Neuronal stem cell (in vitro differentiated cells): ENCODE measurements around the gene FARS2.

ENCODE experiments used
- DNase-seq: peaks from one replicate; pipeline ENCODE4 v3.0.0-alpha.2; 2013; ENCODE audit warnings: low spot score
- H2AFZ ChIP-seq: one replicate; pipeline ENCODE4 v1.6.1; 2013; ENCODE audit warnings: mild to moderate bottlenecking, low read length, inconsistent platforms
- H2AK5ac ChIP-seq: 2 replicates; pipeline ENCODE4 v1.6.1; 2013; ENCODE audit warnings: low read depth, mild to moderate bottlenecking, inconsistent platforms, low read length, moderate library complexity, mixed read lengths
- H2BK120ac ChIP-seq: 2 replicates; pipeline ENCODE4 v1.6.1; 2013; ENCODE audit warnings: low read depth, mild to moderate bottlenecking, inconsistent platforms, low read length, moderate library complexity, mixed read lengths
- H2BK12ac ChIP-seq: one replicate; pipeline ENCODE4 v1.6.1; 2013; ENCODE audit warnings: low read length, inconsistent platforms
- H2BK15ac ChIP-seq: 2 replicates; pipeline ENCODE4 v1.6.1; 2013; ENCODE audit warnings: mild to moderate bottlenecking, low read length, inconsistent platforms, mixed read lengths
- H2BK5ac ChIP-seq: one replicate; pipeline ENCODE4 v1.6.1; 2013; ENCODE audit warnings: inconsistent platforms, mild to moderate bottlenecking, low read length, moderate library complexity
- H3K14ac ChIP-seq: one replicate; pipeline ENCODE4 v1.6.1; 2013; ENCODE audit warnings: low read length, inconsistent platforms
- H3K18ac ChIP-seq: 2 replicates; pipeline ENCODE4 v1.6.1; 2013; ENCODE audit warnings: low read length, inconsistent platforms
- H3K23ac ChIP-seq: 2 replicates; pipeline ENCODE4 v1.6.1; 2013; ENCODE audit warnings: low read depth, mild to moderate bottlenecking, mixed read lengths, low read length, inconsistent platforms; ENCODE audit not compliant: poor library complexity
- H3K27ac ChIP-seq: replicated peaks from 3 replicates; pipeline ENCODE4 v1.5.1; 2013; ENCODE audit warnings: low read length, inconsistent platforms
- H3K27me3 ChIP-seq, 3 experiments: 2 replicates each; pipeline ENCODE4 v1.6.1; 2013; ENCODE audit warnings: low read length in 3 of 3, mild to moderate bottlenecking in 2 of 3, inconsistent platforms in 1 of 3, low read depth in 1 of 3, mixed read lengths in 1 of 3, moderate library complexity in 1 of 3; ENCODE audit not compliant: control insufficient read depth in 3 of 3, insufficient read depth in 3 of 3
- H3K36me3 ChIP-seq, 2 donors: replicated peaks in 1 of 2; 2 replicates each; pipeline ENCODE4 v1.6.1; 2013; ENCODE audit warnings: low read length in 2 of 2; ENCODE audit not compliant: control insufficient read depth in 2 of 2, insufficient read depth in 2 of 2
- H3K4ac ChIP-seq: 2 replicates; pipeline ENCODE4 v1.6.1; 2013; ENCODE audit warnings: inconsistent platforms, mild to moderate bottlenecking, low read length, moderate library complexity
- H3K4me1 ChIP-seq, 2 donors: 1 replicate in 1 of 2; 2 replicates in 1 of 2; pipeline ENCODE4 v1.6.1; 2013; ENCODE audit warnings: low read length in 2 of 2, low read depth in 1 of 2; ENCODE audit not compliant: control insufficient read depth in 2 of 2, insufficient read depth in 1 of 2
- H3K4me2 ChIP-seq: one replicate; pipeline ENCODE4 v1.6.1; 2013; ENCODE audit warnings: mild to moderate bottlenecking, low read length, inconsistent platforms; ENCODE audit not compliant: insufficient read depth, poor library complexity, severe bottlenecking
- H3K4me3 ChIP-seq, 2 donors: 2 replicates each; pipeline ENCODE4 v1.5.1; 2013; ENCODE audit warnings: low read length in 2 of 2, mild to moderate bottlenecking in 2 of 2, inconsistent platforms in 1 of 2, moderate library complexity in 1 of 2
- H3K79me1 ChIP-seq: one replicate; pipeline ENCODE4 v1.6.1; 2013; ENCODE audit warnings: low read depth, mild to moderate bottlenecking, inconsistent platforms, low read length, moderate library complexity
- H3K9ac ChIP-seq: one replicate; pipeline ENCODE4 v1.6.1; 2013; ENCODE audit warnings: mild to moderate bottlenecking, low read depth, low read length, inconsistent platforms; ENCODE audit not compliant: poor library complexity
- H3K9me3 ChIP-seq, 2 donors: replicated peaks in 1 of 2; 2 replicates each; pipeline versions ENCODE3 to v1.6.1; 2013; ENCODE audit warnings: low read length in 2 of 2, mild to moderate bottlenecking in 2 of 2, inconsistent platforms in 1 of 2, low read depth in 1 of 2, mixed read lengths in 1 of 2, moderate library complexity in 1 of 2; ENCODE audit not compliant: control insufficient read depth in 2 of 2, insufficient read depth in 1 of 2
- H4K8ac ChIP-seq: one replicate; pipeline ENCODE4 v1.6.1; 2013; ENCODE audit warnings: low read depth, mild to moderate bottlenecking, inconsistent platforms, low read length, moderate library complexity
- H4K91ac ChIP-seq: one replicate; pipeline ENCODE4 v1.6.1; 2013; ENCODE audit warnings: low read length, low read depth, mild to moderate bottlenecking, inconsistent platforms; ENCODE audit not compliant: poor library complexity
- WGBS, 2 donors: extraction: QIAGEN DNeasy Blood & Tissue Kit; methylation state at CpG; one replicate each; pipeline ENCODE4 v1.1.7; 2013; ENCODE audit warnings: missing lambda C conversion rate in 2 of 2, mixed read lengths in 1 of 2; ENCODE audit not compliant: insufficient read length in 2 of 2, insufficient replicate concordance in 1 of 2; ENCODE audit errors: extremely low coverage in 2 of 2; 5-methylcytosine and 5-hydroxymethylcytosine counted together

FARS2 gene

GRCh38 chr6:5537132-5537531, 275.8 kb downstream of the FARS2 start:
- WGBS, 2 donors: no CpG with 5 or more reads among the region's 8 CpGs
- no peak overlapping the region for H2BK12ac ChIP-seq
- H3K9ac ChIP-seq: no peak overlapping the region
- no peak for DNase-seq
- H2AK5ac ChIP-seq: no peak overlapping the region
- H3K27me3 ChIP-seq: no peaks in the 10 kb centered on the region
- H3K23ac ChIP-seq: no peak overlapping the region
- H3K4me1 ChIP-seq: no peaks in the 10 kb centered on the region
- H3K9me3 ChIP-seq: no peaks in the 10 kb centered on the region
- H3K36me3 ChIP-seq: no peaks in the 10 kb centered on the region
- H3K4me2 ChIP-seq: no peak overlapping the region
- H4K8ac ChIP-seq: no peak overlapping the region
- no peak overlapping the region for H2AFZ ChIP-seq
- no peak overlapping the region for H3K18ac ChIP-seq
- H3K4ac ChIP-seq: no peak overlapping the region
- H2BK120ac ChIP-seq: no peak overlapping the region
- no peak overlapping the region for H4K91ac ChIP-seq
- H3K79me1 ChIP-seq: no peaks in the 10 kb centered on the region
- H2BK5ac ChIP-seq: no peak overlapping the region
- H3K27ac ChIP-seq: no peak overlapping the region
- H3K14ac ChIP-seq: no peak overlapping the region
- H2BK15ac ChIP-seq: no peak overlapping the region
- no peak overlapping the region for H3K4me3 ChIP-seq

DNA sequence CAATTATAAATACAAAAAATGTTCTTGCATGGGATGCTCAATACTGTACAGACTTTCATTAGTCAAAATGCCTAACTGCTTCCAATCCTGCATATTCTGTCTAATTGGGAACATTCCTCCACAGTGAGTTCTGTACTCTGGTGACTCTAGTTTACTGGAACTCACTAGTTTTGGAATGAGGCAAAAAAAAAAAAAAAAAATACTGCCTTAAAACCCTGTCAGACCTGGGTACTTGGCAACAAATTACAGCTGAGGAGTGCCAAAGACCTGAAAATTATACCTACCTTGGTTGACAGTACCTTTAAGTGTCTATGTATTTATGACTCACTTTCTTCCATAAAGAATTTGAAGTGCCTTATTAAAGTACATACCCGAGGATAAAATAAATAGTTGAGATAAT, 276.7 kb downstream of the FARS2 start:
- H3K4me3 ChIP-seq: no peak overlapping the region
- H2AFZ ChIP-seq: no peak overlapping the region
- H3K9me3 ChIP-seq: no peaks in the 10 kb centered on the region
- no peaks in the 10 kb centered on the region for H3K27me3 ChIP-seq
- H3K36me3 ChIP-seq: no peaks in the 10 kb centered on the region
- no peak overlapping the region for H3K4ac ChIP-seq
- H4K8ac ChIP-seq: no peak overlapping the region
- no peak overlapping the region for H3K18ac ChIP-seq
- H4K91ac ChIP-seq: no peak overlapping the region
- no peak for DNase-seq
- H2BK12ac ChIP-seq: no peak overlapping the region
- H3K14ac ChIP-seq: no peak overlapping the region
- H2BK5ac ChIP-seq: no peak overlapping the region
- no peak overlapping the region for H3K27ac ChIP-seq
- H2BK120ac ChIP-seq: no peak overlapping the region
- no peak overlapping the region for H3K9ac ChIP-seq
- no CpG with 5 or more reads among the region's 1 CpG for WGBS, 2 donors
- no peak overlapping the region for H2AK5ac ChIP-seq
- H3K23ac ChIP-seq: no peak overlapping the region
- H3K79me1 ChIP-seq: no peaks in the 10 kb centered on the region
- no peaks in the 10 kb centered on the region for H3K4me1 ChIP-seq
- H2BK15ac ChIP-seq: no peak overlapping the region
- no peak overlapping the region for H3K4me2 ChIP-seq

DNA sequence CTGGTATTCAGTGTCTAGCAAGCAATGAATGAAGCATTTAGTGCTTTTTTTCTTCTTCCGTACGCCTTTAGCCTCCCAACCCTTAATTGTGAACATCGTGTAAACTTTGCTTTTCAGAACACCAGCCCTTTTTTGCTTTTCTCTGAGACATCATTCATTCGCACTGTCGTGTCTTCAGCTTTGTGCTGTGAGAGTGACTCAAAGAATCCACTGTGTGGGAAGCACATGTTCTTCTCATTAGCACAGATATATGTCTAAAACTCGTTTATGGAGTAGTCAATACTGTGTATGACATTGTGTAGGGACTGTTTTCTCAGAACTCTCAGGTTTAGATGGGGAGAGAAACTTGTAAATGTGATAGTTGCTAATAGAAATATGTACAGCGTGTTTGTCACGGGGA, 279.1 kb downstream of the FARS2 start:
- H2BK12ac ChIP-seq: no peak overlapping the region
- no peak overlapping the region for H3K4me3 ChIP-seq

DNA sequence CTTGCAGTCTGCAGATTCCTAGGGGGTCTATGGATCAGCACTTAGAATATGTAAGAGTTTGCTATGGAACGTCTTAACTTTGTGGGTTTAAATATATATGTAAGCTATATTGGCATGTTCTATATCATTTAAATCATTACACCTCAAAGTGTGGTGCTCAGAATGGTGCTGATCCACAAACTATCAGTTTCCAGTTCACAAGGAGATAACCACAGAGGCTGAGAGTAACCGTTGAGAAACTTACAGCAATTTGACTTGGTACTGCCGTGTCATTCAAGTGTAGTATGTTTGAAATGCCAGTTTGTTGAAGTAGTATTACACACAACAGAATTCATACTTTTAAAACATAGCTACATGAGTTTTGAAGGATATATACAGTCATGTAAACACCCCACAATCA, 279.7 kb downstream of the FARS2 start:
- DNase-seq: no peak
- H3K4ac ChIP-seq: no peak overlapping the region
- no peak overlapping the region for H2BK15ac ChIP-seq
- no peak overlapping the region for H3K27ac ChIP-seq
- no peaks in the 10 kb centered on the region for H3K27me3 ChIP-seq
- no peak overlapping the region for H2AK5ac ChIP-seq
- WGBS, 2 donors: no CpG with 5 or more reads among the region's 3 CpGs
- H3K9ac ChIP-seq: no peak overlapping the region
- no peak overlapping the region for H3K14ac ChIP-seq
- no peak overlapping the region for H3K4me3 ChIP-seq
- H3K36me3 ChIP-seq: no peaks in the 10 kb centered on the region
- H3K18ac ChIP-seq: no peak overlapping the region
- no peak overlapping the region for H2BK5ac ChIP-seq
- no peak overlapping the region for H4K8ac ChIP-seq
- no peaks in the 10 kb centered on the region for H3K79me1 ChIP-seq
- no peak overlapping the region for H2AFZ ChIP-seq
- no peak overlapping the region for H4K91ac ChIP-seq
- no peaks in the 10 kb centered on the region for H3K9me3 ChIP-seq
- H3K23ac ChIP-seq: no peak overlapping the region
- no peak overlapping the region for H3K4me2 ChIP-seq
- H2BK12ac ChIP-seq: no peak overlapping the region
- no peaks in the 10 kb centered on the region for H3K4me1 ChIP-seq
- H2BK120ac ChIP-seq: no peak overlapping the region

More for the DNA sequence above, 279.1 kb downstream of the FARS2 start:
- no peaks in the 10 kb centered on the region for H3K9me3 ChIP-seq
- no CpG with 5 or more reads among the region's 8 CpGs for WGBS, 2 donors
- no peaks in the 10 kb centered on the region for H3K4me1 ChIP-seq
- no peaks in the 10 kb centered on the region for H3K27me3 ChIP-seq
- H2BK15ac ChIP-seq: no peak overlapping the region
- H3K36me3 ChIP-seq: no peaks in the 10 kb centered on the region
- no peak overlapping the region for H2AK5ac ChIP-seq
- H2BK5ac ChIP-seq: no peak overlapping the region
- H3K79me1 ChIP-seq: no peaks in the 10 kb centered on the region
- H3K4me2 ChIP-seq: no peak overlapping the region
- no peak overlapping the region for H3K18ac ChIP-seq
- no peak overlapping the region for H3K23ac ChIP-seq
- H3K9ac ChIP-seq: no peak overlapping the region
- H4K8ac ChIP-seq: no peak overlapping the region
- no peak overlapping the region for H4K91ac ChIP-seq
- no peak overlapping the region for H3K4ac ChIP-seq
- no peak overlapping the region for H2BK120ac ChIP-seq
- H3K27ac ChIP-seq: no peak overlapping the region
- no peak overlapping the region for H2AFZ ChIP-seq
- H3K14ac ChIP-seq: no peak overlapping the region
- DNase-seq: no peak
